Measurements from ENCODE around the gene RASA3.
"Not testable (repeated sequence)": the region's sequence is repeated elsewhere in the genome, so short reads cannot be mapped to it uniquely, and the experiment has no call there.

Gene RASA3

DNA sequence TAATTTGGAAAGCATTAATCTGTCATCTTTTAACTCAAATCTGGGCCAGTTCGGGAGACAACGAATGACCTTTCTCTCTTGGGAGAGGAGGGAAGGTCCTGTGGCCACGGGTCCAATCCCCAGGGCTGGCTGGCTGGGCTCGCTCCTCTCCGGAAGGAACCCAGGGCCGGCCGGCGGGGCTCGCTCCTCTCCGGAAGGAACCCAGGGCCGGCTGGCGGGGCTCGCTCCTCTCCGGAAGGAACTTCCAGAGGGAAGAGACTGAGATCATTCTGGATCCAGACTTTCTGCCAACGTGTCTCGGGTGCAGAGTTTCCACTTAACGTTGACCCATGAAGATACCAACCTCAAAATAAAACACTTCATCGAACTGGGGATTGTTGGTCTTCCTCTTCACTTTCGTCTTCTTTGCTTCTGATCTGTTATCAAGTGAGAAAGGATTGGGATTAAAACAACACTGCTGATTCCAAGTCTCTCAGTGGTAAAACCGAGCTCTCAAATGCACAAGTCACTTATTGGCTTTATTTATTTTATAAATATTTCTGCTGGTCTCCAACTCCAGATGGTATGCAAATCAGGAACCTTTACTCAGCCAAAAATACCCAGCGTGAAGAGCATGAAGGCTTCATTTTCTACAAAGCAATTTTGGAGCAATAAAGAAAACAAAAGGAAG is 105.2 kb downstream of the RASA3 start:
- DNase-seq, result no peak

DNA sequence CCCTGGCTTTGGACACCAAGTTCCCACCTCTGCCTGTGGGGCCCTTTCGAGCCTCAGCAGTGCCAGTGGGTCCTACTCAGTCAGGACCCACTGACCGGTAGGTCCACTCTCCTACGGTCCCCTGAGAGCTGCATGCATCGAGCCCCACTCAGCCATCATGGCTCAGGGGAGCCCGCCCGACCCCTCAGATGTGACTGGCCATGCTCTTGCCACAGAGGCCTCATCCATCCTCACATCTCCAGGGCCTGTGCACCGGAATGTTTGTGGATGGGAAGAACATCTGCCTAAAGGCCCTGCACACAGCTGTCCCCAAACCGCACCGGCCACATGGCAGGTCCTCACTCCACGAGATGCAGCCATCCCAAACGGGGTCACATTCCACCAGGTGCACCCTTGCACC is 105.9 kb downstream of the RASA3 start:
- DNase-seq, result no peak

- DNase-seq, result no peak
These were observed 106.5 kb downstream of the RASA3 start for GRCh38 chr13:114025714-114026431.

DNA sequence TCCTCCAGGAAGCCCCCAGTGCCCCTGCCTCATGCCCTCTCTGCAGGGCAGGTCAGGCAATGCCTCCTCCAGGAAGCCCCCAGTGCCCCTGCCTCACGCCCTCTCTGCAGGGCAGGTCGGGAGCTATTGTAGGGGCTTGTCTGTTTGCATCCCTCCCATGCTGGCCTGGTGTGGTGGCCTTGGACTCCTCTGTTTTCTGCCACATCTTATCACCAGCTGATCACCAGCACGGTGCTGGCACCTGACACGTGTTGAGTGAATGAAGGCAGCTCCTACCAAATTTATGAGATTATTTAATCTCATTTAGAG is 107.1 kb downstream of the RASA3 start:
- no peak for DNase-seq

- no peak for DNase-seq
These were observed 107.6 kb downstream of the RASA3 start for GRCh38 chr13:114024603-114025404.

DNA sequence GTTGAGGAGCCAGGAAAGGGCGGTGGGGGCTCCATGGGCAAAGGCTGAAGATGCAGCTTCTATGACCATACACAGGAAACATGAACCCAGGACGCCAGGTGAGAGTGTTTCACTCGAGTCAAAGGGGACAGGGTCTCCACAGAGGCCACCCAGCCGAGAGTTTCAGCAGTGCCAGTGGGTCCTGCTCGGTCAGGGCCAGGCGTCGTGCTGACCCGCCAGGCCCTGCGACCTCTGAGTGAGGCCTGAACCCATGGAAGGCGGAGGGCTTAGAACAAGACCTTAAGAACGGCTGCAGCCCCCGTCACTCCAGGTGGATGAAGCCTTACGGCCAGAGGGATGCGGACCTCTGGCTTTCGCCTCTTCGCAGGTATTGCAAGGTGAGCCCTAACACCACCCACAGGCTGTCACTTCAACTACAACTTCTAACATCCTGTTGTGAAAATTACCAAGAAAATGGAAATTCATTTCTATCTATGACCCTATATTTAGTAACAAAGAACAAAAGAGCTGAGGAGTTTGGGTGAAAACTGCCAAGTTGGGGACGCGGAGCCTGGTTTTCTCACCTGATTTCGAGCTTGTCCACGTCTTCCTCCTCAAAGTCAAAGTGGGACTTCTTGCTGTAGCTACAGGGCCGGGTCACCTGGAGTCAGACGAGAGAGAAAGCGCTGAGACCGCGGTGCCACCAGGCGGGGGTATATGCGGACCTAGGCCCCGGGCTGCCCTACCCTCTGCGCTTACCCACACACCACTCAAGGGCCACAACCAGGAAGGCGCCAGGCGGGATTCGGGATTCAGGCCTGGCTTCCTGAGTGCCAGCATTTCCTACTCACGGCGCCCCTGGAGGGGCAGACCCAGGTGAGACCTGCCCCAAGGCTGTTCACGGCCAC is 108.5 kb downstream of the RASA3 start:
- no peak for DNase-seq

- no peak for DNase-seq
These were observed 109.5 kb downstream of the RASA3 start for GRCh38 chr13:114022876-114023275.

GRCh38 chr13:114022309-114022669 is 110.1 kb downstream of the RASA3 start:
- DNase-seq, result no peak

DNA sequence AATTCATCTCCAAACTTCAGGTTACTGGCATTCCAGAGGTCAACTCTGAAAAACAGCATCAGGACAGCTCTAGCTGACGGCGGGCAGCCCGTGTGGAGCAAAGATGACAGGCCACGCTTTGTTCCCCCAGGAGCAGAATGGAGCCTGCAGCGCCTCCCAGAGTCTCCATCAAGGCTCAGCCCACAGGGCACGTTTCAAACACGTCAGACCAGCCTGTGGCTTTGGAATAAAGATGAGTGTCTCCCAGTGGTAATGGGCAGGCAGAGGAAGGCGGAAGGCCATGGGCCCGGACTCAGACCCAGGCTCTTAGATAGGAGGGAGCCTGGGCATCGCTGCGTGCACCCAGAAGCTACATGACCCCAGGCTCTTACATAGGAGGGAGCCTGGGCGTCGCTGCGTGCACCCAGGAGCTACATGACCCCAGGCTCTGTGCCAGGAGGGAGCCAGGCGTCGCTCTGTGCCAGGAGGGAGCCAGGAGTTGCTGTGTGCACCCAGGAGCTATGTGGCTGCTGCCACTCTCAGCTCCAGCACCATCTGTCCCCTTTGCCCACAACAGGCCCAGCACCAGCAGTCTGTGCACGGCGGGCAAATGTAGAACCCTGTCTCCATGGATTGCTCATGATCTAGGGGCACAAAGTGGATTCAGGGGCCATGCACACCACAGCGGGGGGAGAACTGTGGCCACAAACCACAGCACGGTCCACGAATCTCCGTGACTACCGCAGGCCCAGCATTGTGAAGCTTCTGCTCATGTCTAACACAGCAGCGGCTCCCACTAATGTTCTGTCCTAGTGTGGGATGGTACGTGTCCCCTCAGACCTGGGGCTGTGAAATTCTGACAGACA is 110.7 kb downstream of the RASA3 start:
- DNase-seq, result no peak

- no peak for DNase-seq
These were observed 111.5 kb downstream of the RASA3 start for GRCh38 chr13:114020750-114021463.

GRCh38 chr13:114020134-114020533 is 112.3 kb downstream of the RASA3 start:
- not testable (repeated sequence) for DNase-seq

DNA sequence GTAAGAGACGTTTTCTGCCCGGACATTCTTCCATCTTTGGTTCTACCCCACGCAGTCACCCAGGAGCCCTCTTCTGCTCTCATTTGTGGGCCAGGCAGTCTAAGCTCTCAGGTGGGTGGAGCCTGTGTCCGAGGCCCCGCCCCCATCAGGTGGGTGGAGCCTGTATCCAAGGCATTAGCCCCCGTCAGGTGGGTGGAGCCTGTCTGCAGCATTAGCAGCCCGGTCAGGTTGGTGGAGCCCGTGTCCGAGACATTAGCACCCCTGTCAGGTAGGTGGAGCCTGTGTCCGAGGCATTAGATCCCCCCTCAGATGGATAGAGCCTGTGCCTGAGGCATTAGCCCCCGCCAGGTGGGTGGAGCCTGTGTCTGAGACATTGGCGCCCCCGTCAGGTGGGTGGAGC is 113.1 kb downstream of the RASA3 start:
- DNase-seq, result no peak

DNA sequence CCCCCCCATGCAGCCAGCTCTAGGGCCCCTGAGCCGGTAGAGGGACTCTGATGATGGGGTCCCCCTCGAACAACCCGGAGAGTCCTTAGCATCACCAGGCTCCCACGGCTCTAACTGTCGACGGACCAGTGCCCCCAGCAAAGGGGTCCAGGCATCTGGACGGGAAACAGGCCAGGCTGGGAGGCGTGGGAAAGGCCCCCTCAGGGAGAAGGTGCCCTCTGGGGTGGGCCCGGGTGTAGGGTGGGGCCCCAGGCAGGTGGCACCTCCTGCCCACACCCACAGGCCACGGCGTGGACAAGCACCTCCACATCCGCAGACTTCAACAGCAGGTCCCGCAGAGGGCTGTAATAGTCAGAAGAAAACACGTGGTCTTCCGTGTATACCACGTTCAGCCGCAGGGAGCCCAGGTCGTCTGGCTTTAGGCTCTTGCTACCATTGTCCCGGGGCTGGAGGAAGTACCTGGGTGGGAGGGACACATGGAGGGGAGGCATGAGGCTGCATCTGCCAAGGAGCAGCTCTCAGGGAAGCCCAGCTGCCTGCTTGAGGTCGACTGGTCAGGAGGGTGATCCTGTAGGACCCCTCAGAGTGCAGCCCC is 113.9 kb downstream of the RASA3 start:
- DNase-seq, result no peak

DNA sequence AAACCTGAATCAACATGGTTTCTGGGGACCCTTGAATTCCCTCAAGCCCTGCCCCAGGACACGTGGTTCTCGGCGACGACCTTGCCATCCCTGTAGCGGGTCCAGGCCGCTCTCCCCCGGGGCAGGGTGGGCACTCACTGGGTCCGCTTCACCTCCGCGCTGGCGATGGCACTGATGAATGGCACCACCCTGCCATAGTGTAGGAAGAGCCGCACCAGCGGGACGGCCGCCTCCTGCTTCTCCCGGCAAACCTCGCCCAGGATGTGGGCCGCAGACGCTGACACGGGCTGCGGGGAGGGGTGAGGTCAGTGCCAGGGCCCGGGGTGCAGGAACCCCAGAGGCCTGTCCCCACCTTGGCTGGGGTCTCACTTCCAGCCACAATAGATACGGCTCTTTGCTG is 114.5 kb downstream of the RASA3 start:
- DNase-seq, result no peak

GRCh38 chr13:114017028-114017630 is 115.3 kb downstream of the RASA3 start:
- DNase-seq, result no peak

- no peak for DNase-seq
These were observed 115.9 kb downstream of the RASA3 start for GRCh38 chr13:114016321-114017027.

- no peak for DNase-seq
These were observed 116.5 kb downstream of the RASA3 start for GRCh38 chr13:114015969-114016295.

- DNase-seq, result no peak
These were observed 117.1 kb downstream of the RASA3 start for GRCh38 chr13:114015111-114015968.

Measured in NCI-H446 treated with DMSO at 0.1 percent for 48 hours (cell line).